ENCODE measurements around the gene NFXL1. TPM values are rescaled to one million over a fixed set of nuclear protein-coding genes. Genes with fewer than 3 reads are reported as not detected.

NFXL1 gene
- total and polyA plus RNA-seq, 2 donors (not counting 1 experiment from before 2014, with no cell fraction given): 5.8 to 16.5 TPM

- Histone ChIP-seq H3K4me3 (ENCODE audit: control extremely low read depth in 1 of 5, extremely low read depth in 1 of 5, insufficient read depth in 1 of 5, low read depth in 2 of 5, low read length in 4 of 5) (no peak overlapping the region), H3K79me2 (ENCODE audit: control insufficient read depth, insufficient read depth, low read length) (no peaks in the 10 kb centered on the region), H3K4me2 (replicated peaks; ENCODE audit: low read depth, low read length, poor library complexity, severe bottlenecking) (no peak overlapping the region), H3K9me3 (ENCODE audit: control extremely low read depth in 1 of 3, control insufficient read depth in 2 of 3, insufficient read depth in 1 of 3, low read length in 2 of 3) (no peaks in the 10 kb centered on the region), H4K20me1 (ENCODE audit: control insufficient read depth, insufficient read depth, low read length, poor library complexity, severe bottlenecking) (no peaks in the 10 kb centered on the region), H3K9ac (ENCODE audit: low read length) (no peak overlapping the region), H3K27me3 (replicated peaks in 1 of 4; ENCODE audit: control extremely low read depth in 1 of 4, control insufficient read depth in 3 of 4, insufficient read depth in 4 of 4, low read length in 3 of 4) (peaks cover 0 to 7% (median 0%) of the 10 kb centered on the region in 4 experiments), H3K36me3 (replicated peaks in 1 of 2; ENCODE audit: control extremely low read depth in 1 of 2, control insufficient read depth in 1 of 2, extremely low read depth in 1 of 2, insufficient read depth in 2 of 2, low read length in 1 of 2) (no peaks in the 10 kb centered on the region), H3K4me1 (ENCODE audit: control insufficient read depth in 2 of 2, insufficient read depth in 2 of 2, low read length in 2 of 2) (peaks cover 0 to 7% of the 10 kb centered on the region in 2 donors), H3K27ac (ENCODE audit: low read length in 2 of 2) (no peak overlapping the region), H2AFZ (ENCODE audit: insufficient read depth, low read depth, low read length, poor library complexity, severe bottlenecking) (no peak overlapping the region)
- POLR2A ChIA-PET: no interaction called here
- DNase-seq (peak; percentile 66), ATAC-seq (ENCODE audit: low read depth) (peak; percentile 61)
- H3K27me3 Mint-ChIP-seq: peaks cover 15% of the 10 kb centered on the region
- H3K4me3 Mint-ChIP-seq: no peak overlapping the region
- no CpG with 5 or more reads among the region's 4 CpGs for WGBS (ENCODE audit: insufficient coverage)
- H3K27ac Mint-ChIP-seq: no peak overlapping the region
- H3K9me3 Mint-ChIP-seq (ENCODE audit: insufficient read depth): no peaks in the 10 kb centered on the region
- no peak for TF ChIP-seq EZH2 (IDR thresholded peaks at IDR 0.05; ENCODE audit: borderline replicate concordance, insufficient read depth, low read depth, low read length, poor library complexity, severe bottlenecking)
- TF ChIP-seq CTCF (IDR thresholded peaks at IDR 0.05): peak; percentile 87
- CTCF ChIA-PET: interaction anchor here (0.6 to 4.6 kb wide), 24 partner anchors 9 to 1091 kb away, joined by 3 to 53 read pairs (median 5); no protein-coding TSS in a partner anchor
- intact Hi-C loops (cut with micrococcal nuclease): loop anchor here (1.0 kb wide), 2 partner anchors 248 to 265 kb away; no protein-coding TSS in a partner anchor
- H3K4me1 Mint-ChIP-seq: peaks cover 8% of the 10 kb centered on the region
Measured at GRCh38 chr4:47933840-47934239, 19.5 kb upstream of the NFXL1 start.

- no peak overlapping the region for H3K27ac Mint-ChIP-seq
- no peak for ATAC-seq (ENCODE audit: low read depth)
- H3K9me3 ChIP-seq (ENCODE audit: control extremely low read depth in 1 of 3, control insufficient read depth in 2 of 3, insufficient read depth in 1 of 3, low read length in 2 of 3): no peaks in the 10 kb centered on the region
- H3K4me3 Mint-ChIP-seq: no peak overlapping the region
- H3K4me3 ChIP-seq (ENCODE audit: control extremely low read depth in 1 of 5, extremely low read depth in 1 of 5, insufficient read depth in 1 of 5, low read depth in 2 of 5, low read length in 4 of 5): no peak overlapping the region
- no peak for DNase-seq
- no peak overlapping the region for H2AFZ ChIP-seq (ENCODE audit: insufficient read depth, low read depth, low read length, poor library complexity, severe bottlenecking)
- H3K27me3 Mint-ChIP-seq: peaks cover 14% of the 10 kb centered on the region
- H4K20me1 ChIP-seq (ENCODE audit: control insufficient read depth, insufficient read depth, low read length, poor library complexity, severe bottlenecking): no peaks in the 10 kb centered on the region
- WGBS (ENCODE audit: insufficient coverage): no CpG with 5 or more reads among the region's 2 CpGs
- CTCF ChIA-PET: interaction anchor here (1.1 to 4.6 kb wide), 3 partner anchors 41 to 262 kb away, joined by 3 to 53 read pairs (median 48); no protein-coding TSS in a partner anchor
- no peaks in the 10 kb centered on the region for H3K79me2 ChIP-seq (ENCODE audit: control insufficient read depth, insufficient read depth, low read length)
- H3K4me2 ChIP-seq (replicated peaks; ENCODE audit: low read depth, low read length, poor library complexity, severe bottlenecking): no peak overlapping the region
- peaks cover 14% of the 10 kb centered on the region for H3K4me1 Mint-ChIP-seq
- H3K36me3 ChIP-seq (replicated peaks in 1 of 2; ENCODE audit: control extremely low read depth in 1 of 2, control insufficient read depth in 1 of 2, extremely low read depth in 1 of 2, insufficient read depth in 2 of 2, low read length in 1 of 2): no peaks in the 10 kb centered on the region
- no peak overlapping the region for H3K27ac ChIP-seq (ENCODE audit: low read length in 2 of 2)
- no peaks in the 10 kb centered on the region for H3K9me3 Mint-ChIP-seq (ENCODE audit: insufficient read depth)
- no peak overlapping the region for H3K9ac ChIP-seq (ENCODE audit: low read length)
- peaks cover 6 to 14% of the 10 kb centered on the region in 2 donors for H3K4me1 ChIP-seq (ENCODE audit: control insufficient read depth in 2 of 2, insufficient read depth in 2 of 2, low read length in 2 of 2)
- POLR2A ChIA-PET: no interaction called here
- intact Hi-C loops (cut with micrococcal nuclease): no loop called here
- peaks cover 0 to 10% (median 3%) of the 10 kb centered on the region in 4 experiments for H3K27me3 ChIP-seq (replicated peaks in 1 of 4; ENCODE audit: control extremely low read depth in 1 of 4, control insufficient read depth in 3 of 4, insufficient read depth in 4 of 4, low read length in 3 of 4)
- TF ChIP-seq EZH2 (IDR thresholded peaks at IDR 0.05; ENCODE audit: borderline replicate concordance, insufficient read depth, low read depth, low read length, poor library complexity, severe bottlenecking) (no peak), CTCF (IDR thresholded peaks at IDR 0.05) (no peak)
Measured at GRCh38 chr4:47930971-47931804, 16.8 kb upstream of the NFXL1 start.
